Lung (tissue), 12 donors: ENCODE data around the gene KCNK1. TPM values are rescaled to one million over a fixed set of nuclear protein-coding genes. Genes with fewer than 3 reads are reported as not detected.

Experiments
- ATAC-seq: fragments of 200-7000 bp; cut with Tn5 transposase; one replicate; pipeline ENCODE4 v1.9.1; 2020; ENCODE audit warnings: moderate number of reproducible peaks; ENCODE audit not compliant: insufficient read depth, low FRiP score
- DNase-seq, 3 donors: peaks; one replicate each; pipeline ENCODE4 v3.0.0-alpha.2; 2013 to 2017
- H3K27ac ChIP-seq, 2 donors: one replicate each; pipeline ENCODE4 v1.5.1; 2013; ENCODE audit warnings: mild to moderate bottlenecking in 2 of 2, moderate library complexity in 2 of 2, control low read depth in 1 of 2, inconsistent platforms in 1 of 2, low read depth in 1 of 2, low read length in 1 of 2
- H3K27me3 ChIP-seq, 3 donors: one replicate each; pipeline ENCODE4 v1.5.1; 2013; ENCODE audit warnings: low read length in 2 of 3; ENCODE audit not compliant: control insufficient read depth in 3 of 3, insufficient read depth in 3 of 3
- H3K36me3 ChIP-seq, 4 donors: one replicate each; pipeline ENCODE4 v1.5.1; 2013; ENCODE audit warnings: low read length in 4 of 4, mild to moderate bottlenecking in 1 of 4, moderate library complexity in 1 of 4; ENCODE audit not compliant: control insufficient read depth in 4 of 4, insufficient read depth in 4 of 4
- H3K4me1 ChIP-seq, 5 donors: one replicate each; pipeline ENCODE4 v1.5.1; 2013; ENCODE audit warnings: low read length in 5 of 5, mild to moderate bottlenecking in 2 of 5, moderate library complexity in 1 of 5; ENCODE audit not compliant: control insufficient read depth in 5 of 5, insufficient read depth in 5 of 5
- H3K4me3 ChIP-seq: one replicate; pipeline ENCODE4 v1.5.1; 2013; ENCODE audit warnings: mild to moderate bottlenecking, control low read depth, moderate library complexity
- H3K9ac ChIP-seq, 2 donors: one replicate each; pipeline ENCODE4 v1.5.1; 2013; ENCODE audit warnings: low read length in 2 of 2, control low read depth in 1 of 2; ENCODE audit not compliant: insufficient read depth in 1 of 2
- H3K9me3 ChIP-seq, 4 donors: one replicate each; pipeline ENCODE4 v1.5.1; 2013; ENCODE audit warnings: low read length in 3 of 4, mild to moderate bottlenecking in 1 of 4, moderate library complexity in 1 of 4; ENCODE audit not compliant: control insufficient read depth in 4 of 4, insufficient read depth in 3 of 4
- WGBS, 2 donors: extraction: QIAGEN DNeasy Blood & Tissue Kit; methylation state at CpG; one replicate each; pipeline ENCODE4 v1.1.7; 2013; 5-methylcytosine and 5-hydroxymethylcytosine counted together
- polyA plus RNA-seq, 2 donors: library from polyadenylated mRNA; stranded (reverse); fragments of 200-250 nt; gene quantifications; one replicate each; pipeline ENCODE4 v1.2.1, GENCODE V29; 2013
- total RNA-seq, 2 donors: library from RNA; depleted of rRNA in 1 of 2; stranded (reverse); fragments of >200 nt in 1 of 2; gene quantifications; one replicate each; pipeline ENCODE4 v1.2.1, GENCODE V29; 2014 to 2021
- TF ChIP-seq, protein P1 (sequence below): IDR thresholded peaks from 2 replicates; pipeline ENCODE4 v1.5.1; 2012; ENCODE audit warnings: mild to moderate bottlenecking; ENCODE audit errors: control extremely low read depth, extremely low read depth
- donor health status: control.
- donor health status: control.
- donor health status: Bipolar disorder and iron deficiency.
- donor health status: healthy.
- donor health status: DM: yes; HTN: yes; CAD: no.

KCNK1 gene
- total and polyA plus RNA-seq, 4 donors = 8.9 to 13.1 (median 11.2) TPM

DNA sequence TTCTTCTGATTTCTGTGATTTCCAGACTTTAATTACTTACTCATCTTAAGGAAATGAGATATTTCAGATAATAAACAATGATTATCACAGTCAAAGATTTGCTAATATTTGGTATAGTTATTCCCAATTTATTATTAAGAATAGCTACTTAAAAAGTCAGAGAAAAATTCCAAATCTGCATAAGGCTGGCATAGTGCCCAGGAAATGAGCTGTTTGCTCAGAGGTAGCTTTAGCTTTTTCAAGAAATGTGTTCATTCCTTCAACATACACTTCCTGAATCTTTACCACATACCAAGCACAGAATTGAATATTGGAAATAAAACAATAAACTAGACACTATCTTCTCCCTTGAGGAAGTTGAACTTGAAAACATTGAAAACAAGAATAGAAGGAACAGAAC lies 44.3 kb upstream of the KCNK1 start:
- Histone ChIP-seq H3K27me3 (no peaks in the 10 kb centered on the region), H3K36me3 (no peaks in the 10 kb centered on the region), H3K9ac (no peak overlapping the region), H3K4me3 (no peak overlapping the region), H3K27ac (no peak overlapping the region), H3K4me1 (no peaks in the 10 kb centered on the region), H3K9me3 (no peaks in the 10 kb centered on the region)
- ATAC-seq (no peak), DNase-seq (peak in 2 of 3 donors; percentile 6 to 42)
- TF ChIP-seq, protein P1, sequence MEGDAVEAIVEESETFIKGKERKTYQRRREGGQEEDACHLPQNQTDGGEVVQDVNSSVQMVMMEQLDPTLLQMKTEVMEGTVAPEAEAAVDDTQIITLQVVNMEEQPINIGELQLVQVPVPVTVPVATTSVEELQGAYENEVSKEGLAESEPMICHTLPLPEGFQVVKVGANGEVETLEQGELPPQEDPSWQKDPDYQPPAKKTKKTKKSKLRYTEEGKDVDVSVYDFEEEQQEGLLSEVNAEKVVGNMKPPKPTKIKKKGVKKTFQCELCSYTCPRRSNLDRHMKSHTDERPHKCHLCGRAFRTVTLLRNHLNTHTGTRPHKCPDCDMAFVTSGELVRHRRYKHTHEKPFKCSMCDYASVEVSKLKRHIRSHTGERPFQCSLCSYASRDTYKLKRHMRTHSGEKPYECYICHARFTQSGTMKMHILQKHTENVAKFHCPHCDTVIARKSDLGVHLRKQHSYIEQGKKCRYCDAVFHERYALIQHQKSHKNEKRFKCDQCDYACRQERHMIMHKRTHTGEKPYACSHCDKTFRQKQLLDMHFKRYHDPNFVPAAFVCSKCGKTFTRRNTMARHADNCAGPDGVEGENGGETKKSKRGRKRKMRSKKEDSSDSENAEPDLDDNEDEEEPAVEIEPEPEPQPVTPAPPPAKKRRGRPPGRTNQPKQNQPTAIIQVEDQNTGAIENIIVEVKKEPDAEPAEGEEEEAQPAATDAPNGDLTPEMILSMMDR = no peak

DNA sequence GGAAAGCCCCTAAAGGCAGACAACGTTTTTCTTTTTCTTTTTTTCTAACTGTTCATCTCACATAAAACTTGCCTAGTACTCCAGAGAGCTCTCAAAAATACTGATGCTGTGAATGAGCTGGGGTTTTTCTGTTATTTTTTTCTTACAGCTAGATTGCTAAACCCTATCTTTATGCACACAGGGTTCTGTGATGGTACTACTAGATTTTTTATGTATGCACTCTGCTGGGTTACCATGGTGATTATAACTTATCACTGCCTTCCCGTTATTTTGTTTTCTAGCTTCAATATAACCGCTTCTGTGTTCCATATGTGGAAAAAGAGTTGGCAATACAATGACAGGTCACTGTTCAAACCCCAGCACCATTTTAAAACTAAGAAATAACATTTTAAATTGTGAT lies 43.7 kb upstream of the KCNK1 start:
- Histone ChIP-seq H3K4me3 (no peak overlapping the region), H3K9ac (no peak overlapping the region), H3K9me3 (no peaks in the 10 kb centered on the region), H3K4me1 (no peaks in the 10 kb centered on the region), H3K27ac (no peak overlapping the region), H3K27me3 (no peaks in the 10 kb centered on the region), H3K36me3 (no peaks in the 10 kb centered on the region)
- WGBS, 2 donors = 61 to 71% methylated on average over 3 of the region's 3 CpGs
- ATAC-seq (no peak), DNase-seq (no peak)
- TF ChIP-seq, protein P1 = no peak

DNA sequence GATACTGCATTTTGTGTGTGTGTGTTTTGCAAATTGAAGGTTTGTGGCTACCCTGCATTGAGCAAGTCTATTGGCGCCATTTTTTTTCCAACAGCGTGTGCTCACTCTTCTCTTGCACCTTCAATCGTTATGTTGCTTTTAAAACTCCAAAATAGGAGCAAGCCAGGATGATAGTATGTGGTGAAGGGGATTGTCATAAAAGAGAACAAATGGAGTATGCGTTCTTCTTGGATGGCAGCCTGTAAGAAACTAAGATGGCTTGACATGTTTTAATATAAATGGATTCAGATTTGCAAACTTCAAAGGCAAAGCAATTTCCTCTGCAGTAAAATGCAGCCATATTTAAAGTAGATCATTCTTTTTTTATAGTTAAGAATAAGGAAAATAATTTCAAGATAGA lies 43.2 kb upstream of the KCNK1 start:
- DNase-seq (no peak), ATAC-seq (no peak)
- Histone ChIP-seq H3K9me3 (no peaks in the 10 kb centered on the region), H3K4me1 (no peaks in the 10 kb centered on the region), H3K36me3 (no peaks in the 10 kb centered on the region), H3K27me3 (no peaks in the 10 kb centered on the region), H3K4me3 (no peak overlapping the region), H3K27ac (no peak overlapping the region), H3K9ac (no peak overlapping the region)
- TF ChIP-seq, protein P1 = no peak
- 86% methylated on average over 4 of the region's 4 CpGs for WGBS, 2 donors

DNA sequence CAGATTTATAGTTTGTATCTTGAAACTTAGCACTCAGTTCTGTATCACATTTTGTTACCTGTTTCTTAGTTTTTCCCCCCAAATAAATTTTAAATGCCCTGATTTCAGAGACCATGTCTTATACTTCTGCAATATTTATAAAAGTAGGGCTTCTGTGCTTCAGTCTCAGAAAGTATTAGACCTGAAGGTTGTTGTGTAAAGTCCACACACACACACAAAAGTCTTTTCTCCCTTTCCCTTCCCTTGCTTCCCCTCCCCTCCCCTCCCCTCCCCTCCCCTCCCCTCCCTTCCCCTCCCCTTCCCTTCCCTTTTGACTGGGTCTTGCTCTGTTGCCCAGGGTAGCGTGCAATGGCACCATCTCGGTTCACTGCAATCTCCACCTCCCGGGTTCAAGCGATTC lies 41.0 kb upstream of the KCNK1 start:
- H3K27ac ChIP-seq = no peak overlapping the region
- H3K4me3 ChIP-seq = no peak overlapping the region
- no peak for DNase-seq
- no peaks in the 10 kb centered on the region for H3K27me3 ChIP-seq
- TF ChIP-seq, protein P1 = no peak
- H3K4me1 ChIP-seq = no peaks in the 10 kb centered on the region
- no peak overlapping the region for H3K9ac ChIP-seq
- WGBS, 2 donors = 90 to 100% methylated on average over 2 to 4 of the region's 4 CpGs
- no peak for ATAC-seq
- H3K36me3 ChIP-seq = no peaks in the 10 kb centered on the region
- no peaks in the 10 kb centered on the region for H3K9me3 ChIP-seq
